ENCODE results near the gene TRIM46.

Gene TRIM46

DNA sequence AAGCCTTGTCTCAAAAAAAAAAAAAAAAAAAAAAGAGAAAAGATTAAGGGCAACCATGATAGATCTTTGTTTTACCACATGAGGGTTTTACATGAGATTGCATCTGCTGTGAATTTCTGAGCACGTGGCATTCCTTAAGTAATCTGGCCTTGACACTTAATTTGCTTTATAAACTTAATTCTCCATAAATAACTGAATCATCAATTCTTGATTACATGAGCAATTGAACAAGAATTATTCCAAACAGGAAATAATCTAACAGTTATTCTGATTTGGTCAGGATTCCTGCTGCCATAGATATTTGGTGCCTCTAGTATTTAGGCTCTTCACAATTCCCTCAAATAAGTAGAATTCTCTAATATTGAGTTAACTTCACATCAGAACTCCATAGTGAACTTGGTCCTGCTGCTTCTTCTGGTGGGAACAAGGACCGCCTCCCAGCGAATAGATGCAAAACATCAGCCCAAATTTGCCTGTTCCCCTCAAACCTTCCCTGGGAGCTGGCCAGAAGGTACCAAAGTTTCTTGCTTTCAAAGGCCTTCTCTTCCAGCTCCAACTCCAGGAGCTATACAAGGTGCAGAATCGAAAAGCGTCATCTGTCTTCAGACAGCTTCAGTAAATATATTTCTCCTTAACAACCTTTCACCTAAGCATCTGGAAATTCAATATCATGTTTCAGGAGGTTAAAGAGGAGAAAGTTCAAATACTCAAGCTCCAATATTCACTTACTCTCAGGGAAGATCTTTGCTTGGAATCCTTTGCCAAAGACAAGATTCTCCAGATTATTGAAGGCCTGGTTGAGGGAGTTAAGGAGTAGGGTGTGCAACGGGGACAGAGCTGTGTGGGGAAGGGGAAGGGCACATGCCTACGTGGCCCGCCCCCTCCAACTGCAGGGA lies 1.6 kb upstream of the TRIM46 start:
- no peak for DNase-seq (ENCODE audit: low read depth)

DNA sequence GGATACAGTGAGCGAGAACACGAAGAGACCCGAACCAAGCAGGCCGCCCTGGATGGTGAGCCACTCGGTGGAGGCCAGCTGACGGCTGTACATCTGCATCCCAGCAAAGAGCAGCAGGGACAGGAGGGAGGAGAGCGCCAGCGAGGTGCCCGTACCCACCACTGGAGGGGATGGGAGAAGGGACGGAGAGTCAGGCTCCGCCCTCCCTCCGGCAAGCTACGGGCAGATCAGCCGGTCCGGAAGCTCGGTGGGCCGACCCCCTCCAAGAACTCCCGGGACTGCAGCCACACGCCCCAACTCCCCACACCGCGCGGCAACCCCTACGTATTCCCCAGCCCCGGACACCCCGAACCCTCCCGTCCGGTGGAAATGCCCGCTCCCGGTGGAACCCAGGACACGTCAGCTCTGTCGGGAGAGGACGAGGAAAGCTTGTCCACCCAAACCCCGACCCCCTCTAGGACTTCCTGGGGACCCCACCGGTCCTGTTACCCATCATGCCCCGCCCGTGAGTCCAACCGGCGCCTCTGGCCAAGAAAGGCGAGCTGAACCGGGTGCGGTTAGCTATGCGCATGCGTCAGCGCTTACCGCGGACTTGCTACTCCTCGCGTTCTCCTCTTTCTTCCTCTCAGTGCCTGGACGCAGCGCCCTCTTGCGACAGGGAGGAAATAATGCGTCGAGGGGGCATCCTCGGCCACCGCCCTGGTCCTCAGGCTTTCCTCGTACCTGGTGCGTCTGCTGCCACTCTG lies 744 bp upstream of the TRIM46 start, which contains the start of gene KRTCAP2:
KRTCAP2 (minus strand) TSS at position 573 of the 746 bp plus-strand sequence; CDS start at position 493, 80 bp downstream.
- DNase-seq (ENCODE audit: low read depth): peak; percentile 90

DNA sequence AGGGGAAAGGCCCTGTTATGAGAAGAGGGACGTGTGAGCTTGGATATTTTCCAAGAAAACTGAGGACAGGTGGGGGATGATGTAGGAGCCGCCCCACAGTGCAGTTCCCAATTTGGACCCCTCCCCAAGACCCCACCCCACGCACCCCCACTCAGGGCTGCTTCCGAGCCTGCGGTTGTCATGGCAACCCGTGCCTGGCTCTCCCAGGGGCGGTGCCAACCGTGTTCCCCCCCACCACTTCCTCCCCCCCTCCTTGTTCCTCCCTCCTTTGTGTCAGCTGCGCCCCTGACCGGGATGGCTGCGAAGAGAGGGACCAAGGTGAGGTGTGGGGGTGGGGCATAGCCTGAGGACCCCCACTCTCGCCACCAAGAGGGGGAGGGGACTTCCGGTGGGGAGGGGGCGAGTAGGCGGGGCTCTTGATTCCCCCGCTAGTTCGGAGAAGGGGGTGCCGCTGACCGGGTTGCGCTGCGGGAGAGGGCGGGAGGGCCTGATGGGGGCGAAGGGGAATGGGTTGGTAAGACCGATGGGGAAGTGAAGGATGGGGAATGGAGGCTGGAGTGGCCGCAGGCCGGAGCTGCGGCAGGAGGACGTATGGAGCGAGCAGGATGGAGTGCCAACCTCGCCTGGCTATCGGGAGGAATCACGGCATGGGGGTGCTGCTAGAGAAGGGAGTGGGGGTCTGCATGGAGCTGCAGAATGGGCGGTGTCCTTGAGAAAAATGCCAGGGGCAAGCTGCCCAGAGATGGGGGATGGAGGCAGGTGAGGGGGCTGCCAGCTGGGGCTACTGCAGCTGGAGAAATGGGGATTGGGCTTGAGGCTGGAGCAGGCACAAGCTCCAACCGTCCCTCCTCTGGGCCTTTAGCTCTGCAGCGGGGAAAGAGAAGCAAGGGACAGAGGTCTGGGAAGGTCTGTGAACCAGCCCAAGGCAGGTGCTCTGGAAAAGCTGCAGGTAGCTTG lies 953 bp downstream of the TRIM46 start:
- DNase-seq (ENCODE audit: low read depth): peak; percentile 24

DNA sequence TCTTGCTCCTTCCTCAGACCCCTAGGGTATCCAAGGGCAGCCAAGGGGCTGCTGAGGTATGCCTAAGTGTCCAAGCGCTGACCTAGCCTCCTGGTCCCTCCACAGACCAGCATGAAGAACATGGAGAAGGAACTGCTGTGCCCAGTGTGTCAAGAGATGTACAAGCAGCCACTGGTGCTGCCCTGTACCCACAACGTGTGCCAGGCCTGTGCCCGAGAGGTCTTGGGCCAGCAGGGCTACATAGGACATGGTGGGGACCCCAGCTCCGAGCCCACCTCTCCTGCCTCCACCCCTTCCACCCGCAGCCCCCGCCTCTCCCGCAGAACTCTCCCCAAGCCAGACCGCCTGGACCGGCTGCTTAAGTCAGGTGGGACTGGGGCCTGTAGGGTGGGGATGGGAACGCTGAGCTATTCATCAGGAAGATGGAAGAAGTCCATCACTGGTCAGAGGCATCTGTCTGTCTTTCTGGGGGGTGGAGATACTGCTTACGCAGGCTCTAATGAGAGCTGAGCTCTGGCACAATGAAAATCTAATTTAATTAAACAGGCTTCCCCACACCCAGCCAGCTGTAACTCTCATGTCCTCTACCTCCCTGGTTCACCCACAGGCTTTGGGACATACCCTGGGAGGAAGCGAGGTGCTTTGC lies 1.8 kb downstream of the TRIM46 start:
- DNase-seq (ENCODE audit: low read depth): no peak

DNA sequence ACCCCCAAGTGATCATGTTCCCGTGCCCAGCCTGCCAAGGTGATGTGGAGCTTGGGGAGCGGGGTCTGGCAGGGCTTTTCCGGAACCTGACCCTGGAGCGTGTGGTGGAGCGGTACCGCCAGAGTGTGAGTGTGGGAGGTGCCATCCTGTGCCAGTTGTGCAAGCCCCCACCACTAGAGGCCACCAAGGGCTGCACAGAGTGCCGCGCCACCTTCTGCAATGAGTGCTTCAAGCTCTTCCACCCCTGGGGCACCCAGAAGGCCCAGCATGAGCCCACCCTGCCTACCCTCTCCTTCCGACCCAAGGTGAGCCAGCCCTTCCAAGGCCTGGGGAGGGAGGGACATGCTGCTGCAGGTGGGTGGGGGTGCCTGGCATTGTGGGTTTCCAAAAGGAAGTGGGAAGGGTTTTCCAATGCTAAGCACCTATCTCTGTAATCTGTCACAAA lies 2.3 kb downstream of the TRIM46 start:
- no peak for DNase-seq (ENCODE audit: low read depth)

DNA sequence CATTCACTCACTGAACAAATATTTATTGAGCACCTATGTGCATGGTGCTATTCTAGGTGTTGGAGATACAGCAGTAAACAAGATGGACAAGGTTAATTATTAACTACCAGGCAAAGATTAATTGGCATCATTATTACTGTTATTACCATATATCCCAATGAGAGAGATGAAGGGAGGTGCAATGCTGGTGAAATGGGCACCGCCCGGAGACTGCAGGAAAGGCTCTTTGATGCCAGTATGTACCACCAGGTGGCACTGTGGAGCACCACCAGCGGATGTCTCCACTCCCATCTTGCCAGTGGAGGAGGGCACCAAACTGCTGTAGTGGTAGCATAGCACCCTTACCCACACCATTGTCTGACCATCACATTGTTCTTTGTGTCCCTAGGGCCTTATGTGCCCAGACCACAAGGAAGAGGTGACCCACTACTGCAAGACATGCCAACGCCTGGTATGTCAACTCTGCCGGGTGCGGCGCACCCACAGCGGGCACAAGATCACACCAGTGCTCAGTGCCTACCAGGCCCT lies 3.0 kb downstream of the TRIM46 start:
- DNase-seq (ENCODE audit: low read depth): peak; percentile 52

DNA sequence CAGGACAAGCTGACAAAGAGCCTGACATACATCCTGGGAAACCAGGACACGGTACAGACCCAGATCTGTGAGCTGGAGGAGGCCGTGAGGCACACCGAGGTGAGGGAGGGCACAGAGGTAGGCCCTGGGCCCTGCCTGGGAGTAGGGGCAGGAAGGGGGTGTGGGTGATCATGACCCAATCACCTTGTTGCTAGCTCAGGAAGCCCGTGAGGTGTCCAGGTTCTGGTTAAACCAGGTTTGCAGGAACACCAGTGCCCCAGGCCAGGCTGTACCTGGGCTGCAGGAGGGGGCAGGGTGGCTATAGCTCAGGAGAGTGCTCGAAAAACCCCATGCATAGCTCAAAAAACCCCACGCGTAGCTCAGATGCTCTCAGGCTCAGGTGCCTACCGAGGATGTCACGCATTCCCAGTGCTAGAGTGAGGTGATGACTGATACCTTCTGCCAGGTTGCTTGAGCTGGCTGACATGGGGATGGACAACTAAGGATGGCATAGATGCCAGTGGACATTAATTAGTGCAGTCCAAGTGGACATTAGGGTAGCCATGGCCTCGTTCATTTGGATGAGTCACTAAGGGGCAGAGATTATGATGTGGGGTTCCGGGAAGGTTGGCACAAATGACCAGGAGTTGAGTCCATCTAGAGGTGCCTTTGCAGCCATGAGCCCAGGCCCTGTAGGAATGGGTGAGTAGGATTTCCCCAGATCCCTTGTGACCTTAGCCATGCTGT lies 3.7 kb downstream of the TRIM46 start:
- no peak for DNase-seq (ENCODE audit: low read depth)

DNA sequence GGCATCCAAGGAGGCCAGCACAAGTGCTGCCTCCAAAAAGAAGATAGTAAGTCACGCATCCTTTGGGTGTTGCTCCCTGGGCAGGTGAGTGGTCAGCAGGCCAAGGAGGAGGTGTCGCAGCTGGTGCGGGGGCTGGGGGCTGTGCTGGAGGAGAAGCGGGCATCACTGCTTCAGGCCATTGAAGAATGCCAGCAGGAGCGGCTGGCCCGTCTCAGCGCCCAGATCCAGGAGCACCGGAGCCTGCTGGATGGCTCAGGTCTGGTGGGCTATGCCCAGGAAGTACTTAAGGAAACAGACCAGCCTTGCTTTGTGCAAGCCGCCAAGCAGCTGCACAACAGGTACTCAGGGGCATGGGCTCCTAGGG lies 4.3 kb downstream of the TRIM46 start:
- DNase-seq (ENCODE audit: low read depth): no peak

DNA sequence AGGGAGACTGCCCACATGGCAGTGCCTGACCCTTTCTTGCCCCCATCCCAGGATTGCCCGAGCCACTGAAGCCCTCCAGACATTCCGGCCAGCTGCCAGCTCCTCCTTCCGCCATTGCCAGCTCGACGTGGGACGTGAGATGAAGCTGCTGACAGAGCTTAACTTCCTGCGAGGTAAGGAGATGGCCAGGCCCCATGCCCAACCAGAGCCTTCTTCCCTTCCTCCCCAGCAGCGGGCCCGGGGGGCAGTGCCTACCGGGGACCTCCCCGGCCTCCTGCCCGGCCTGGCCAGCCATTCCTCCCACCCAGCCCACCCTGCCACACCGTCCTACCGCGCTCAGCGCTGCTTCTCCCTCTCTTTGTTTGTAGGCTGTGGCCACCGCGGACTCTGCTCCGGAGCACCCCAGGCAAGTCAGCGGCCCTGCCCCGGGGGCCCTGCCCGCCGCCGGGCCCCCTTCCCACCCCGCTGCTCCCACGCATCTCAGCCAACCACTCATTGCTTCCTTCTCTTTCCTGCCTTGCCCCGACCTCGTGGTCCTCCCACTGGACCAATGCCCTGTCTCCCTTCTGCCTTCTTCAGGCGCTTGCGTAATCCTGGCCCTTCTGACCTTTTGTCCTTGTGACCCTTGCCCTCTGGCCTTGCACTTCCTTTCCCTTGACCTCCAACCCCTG lies 4.9 kb downstream of the TRIM46 start:
- DNase-seq (ENCODE audit: low read depth): no peak

DNA sequence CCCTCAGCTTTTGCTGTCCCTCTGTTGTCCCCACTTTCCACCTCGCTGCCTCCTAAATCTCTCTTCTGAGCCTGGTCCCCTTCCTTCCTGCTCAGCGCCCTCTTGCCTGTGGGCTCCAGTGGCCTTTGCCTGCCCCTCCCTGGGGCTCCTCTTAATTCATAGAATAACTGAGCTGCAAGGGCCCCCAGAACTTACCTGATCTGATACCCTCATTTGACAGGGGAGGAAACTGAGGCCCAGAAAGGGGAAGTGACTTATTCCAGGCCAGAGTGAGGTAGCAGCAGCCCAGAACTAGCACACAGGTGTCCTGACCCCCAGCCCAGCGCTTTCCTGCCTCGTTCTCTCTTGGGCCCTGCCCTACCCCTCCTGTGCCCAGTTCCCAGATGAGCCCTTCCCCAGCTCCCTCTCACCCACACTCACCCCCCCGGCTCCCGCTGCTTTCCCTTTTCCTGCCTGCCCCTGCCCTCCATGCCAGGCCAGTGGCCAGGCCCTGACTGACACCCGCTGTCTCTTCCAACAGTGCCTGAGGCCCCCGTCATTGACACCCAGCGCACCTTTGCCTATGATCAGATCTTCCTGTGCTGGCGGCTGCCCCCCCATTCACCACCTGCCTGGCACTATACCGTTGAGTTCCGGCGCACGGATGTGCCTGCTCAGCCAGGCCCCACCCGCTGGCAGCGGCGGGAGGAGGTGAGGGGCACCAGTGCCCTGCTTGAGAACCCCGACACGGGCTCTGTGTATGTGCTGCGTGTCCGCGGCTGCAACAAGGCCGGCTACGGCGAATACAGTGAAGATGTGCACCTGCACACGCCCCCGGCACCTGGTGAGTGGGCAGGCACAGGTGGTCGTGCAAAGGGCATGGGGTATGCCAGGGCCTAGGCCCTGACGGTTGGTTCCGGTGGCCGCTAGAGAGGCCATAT lies 5.7 kb downstream of the TRIM46 start:
- DNase-seq (ENCODE audit: low read depth): no peak

DNA sequence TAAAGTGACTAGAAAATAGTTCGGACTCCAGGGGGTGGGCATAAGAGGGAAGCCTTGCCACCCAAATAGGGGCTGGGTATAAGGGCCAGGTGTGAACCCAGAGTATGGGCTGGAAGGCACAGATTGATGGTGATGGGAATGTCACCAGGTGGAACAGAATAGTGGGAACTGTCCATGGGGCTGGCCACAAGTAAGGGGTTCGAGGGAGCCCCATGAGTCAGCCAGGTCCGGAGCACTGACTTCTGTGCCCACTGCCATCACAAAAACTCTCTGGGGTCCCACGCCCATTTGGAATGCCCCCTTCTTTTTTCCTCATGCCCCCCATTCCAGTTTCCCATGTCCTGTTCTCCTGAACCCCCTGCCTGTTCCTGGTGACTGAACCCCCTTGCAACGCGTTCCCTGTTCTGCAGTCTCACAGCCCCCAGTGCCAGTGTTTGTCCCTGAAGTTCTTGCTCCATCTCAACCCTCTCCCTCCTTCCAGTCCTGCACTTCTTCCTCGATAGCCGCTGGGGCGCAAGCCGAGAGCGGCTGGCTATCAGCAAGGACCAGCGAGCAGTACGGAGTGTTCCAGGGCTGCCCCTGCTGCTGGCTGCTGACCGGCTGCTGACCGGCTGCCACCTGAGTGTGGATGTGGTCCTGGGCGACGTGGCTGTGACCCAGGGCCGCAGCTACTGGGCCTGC lies 7.9 kb downstream of the TRIM46 start:
- no peak for DNase-seq (ENCODE audit: low read depth)

DNA sequence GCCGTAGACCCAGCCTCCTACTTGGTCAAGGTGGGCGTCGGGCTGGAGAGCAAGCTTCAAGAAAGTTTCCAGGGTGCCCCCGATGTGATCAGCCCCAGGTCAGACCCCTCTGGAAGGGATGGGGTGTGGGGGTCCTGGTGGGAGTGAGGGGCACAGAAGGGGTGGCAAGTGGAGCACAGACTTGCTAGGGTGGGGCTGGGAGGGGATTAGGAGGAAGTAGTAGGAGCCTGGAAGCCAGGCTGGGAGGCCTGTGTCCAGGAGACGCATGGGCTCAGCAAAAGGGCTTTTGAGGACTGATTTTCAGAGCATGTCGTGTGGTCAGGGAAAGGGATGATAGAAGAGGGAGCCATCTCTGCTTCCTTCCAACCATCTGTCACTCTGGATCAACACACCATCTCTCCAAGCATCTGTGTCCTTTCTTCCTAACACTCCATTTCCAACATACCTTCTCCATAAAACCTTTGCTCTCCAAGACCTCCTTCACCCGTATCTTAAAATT lies 8.5 kb downstream of the TRIM46 start:
- no peak for DNase-seq (ENCODE audit: low read depth)

DNA sequence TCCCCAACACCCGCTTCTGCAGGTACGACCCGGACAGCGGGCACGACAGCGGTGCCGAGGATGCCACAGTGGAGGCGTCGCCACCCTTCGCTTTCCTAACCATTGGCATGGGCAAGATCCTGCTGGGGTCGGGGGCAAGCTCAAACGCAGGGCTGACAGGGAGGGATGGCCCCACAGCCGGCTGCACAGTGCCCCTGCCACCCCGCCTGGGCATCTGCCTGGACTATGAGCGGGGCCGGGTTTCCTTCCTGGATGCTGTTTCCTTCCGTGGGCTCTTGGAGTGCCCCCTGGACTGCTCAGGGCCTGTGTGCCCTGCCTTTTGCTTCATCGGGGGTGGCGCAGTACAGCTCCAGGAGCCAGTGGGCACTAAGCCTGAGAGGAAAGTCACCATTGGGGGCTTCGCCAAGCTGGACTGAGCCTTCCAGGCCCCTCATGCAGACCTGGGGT lies 10.1 kb downstream of the TRIM46 start:
- no peak for DNase-seq (ENCODE audit: low read depth)

DNA sequence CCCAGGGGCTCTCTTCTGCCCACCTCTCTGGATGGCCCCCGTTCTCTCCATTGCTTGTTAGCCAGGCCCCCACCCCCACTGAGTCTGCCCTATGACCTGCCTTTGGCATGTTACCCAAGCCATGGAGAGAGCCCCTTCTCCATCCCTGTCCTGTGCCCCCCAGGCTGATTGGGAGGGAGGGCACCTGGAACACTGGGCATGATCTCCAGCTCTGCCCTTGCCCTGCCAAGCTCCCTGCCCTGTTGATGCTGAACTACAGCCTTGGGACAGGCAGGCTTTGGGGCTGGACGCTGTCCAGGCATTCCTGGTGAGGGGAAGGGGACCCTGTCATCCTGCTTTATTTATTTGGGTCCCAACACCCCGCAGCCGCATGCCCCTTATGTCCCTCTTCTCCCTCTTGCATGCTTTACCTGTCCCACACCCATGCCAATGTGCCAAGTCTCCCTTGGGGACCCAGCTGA lies 10.7 kb downstream of the TRIM46 start:
- DNase-seq (ENCODE audit: low read depth): no peak

DNA sequence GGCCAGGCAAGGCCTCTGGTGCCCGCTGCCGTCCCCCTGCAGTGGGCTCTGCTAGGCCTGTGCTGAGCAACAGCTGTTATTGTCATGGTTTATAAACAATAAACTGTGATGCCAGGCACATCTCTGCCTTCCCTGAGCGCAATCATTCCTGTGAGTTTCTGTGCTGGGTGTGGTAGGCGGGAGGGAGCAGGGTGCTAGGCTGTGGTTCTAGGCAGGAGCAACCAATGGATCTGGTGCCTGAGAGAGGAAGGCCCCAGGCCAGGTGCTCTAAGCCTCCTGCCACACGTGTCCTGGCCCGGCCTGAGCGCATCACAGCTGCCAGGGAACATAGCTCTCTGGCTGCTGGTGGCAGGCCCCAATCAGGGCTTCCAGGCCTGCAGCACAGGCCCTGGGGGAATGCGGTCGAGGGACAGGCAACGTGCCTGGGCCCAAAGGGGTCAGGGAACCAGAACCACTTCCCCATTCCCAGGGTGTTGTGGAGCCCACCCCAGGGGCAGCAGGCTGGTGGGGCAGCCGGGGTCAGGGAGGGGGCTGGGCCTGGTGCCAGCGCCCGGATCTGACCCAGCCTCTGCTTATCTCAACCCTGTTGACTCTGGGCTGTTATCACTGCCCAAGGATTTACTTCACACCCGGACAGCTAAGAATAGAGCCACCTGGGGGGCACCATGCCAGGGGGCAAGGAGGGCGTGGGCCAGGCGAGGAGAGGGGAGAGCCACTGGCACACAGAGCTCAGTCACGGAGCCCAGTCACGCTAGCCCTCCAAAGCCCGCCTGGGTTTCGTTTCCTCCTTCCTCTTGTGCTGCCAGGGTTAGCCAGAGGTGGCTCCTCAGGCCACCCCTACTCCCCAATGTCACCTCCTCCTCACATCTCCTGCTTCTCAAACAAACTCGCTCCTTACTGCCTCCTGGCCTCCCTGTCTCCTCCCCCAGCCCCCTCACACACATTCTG lies 11.5 kb downstream of the TRIM46 start:
- no peak for DNase-seq (ENCODE audit: low read depth)

DNA sequence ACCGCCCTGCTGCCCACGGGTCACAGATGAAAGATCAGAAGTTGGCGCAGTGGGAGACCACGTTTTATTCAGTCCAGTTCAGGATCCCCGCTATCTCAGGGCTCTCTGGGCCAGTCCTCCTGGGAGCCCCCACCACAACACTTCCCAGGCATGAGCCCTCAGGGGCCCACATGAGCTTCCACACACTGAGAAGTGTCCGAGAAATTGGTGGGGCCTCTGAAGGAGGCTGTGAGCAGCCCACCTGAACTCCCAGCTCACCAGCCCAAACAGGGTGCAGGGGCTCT lies 12.1 kb downstream of the TRIM46 start:
- DNase-seq (ENCODE audit: low read depth): no peak

All from amniotic epithelial cell (primary cell).